Activated CD4-positive, alpha-beta T cell treated with anti-CD3 and anti-CD28 coated beads for 24 hours (primary cell): ENCODE results near the gene CD63.

Source experiments
- DNase-seq, 2 donors: peaks; one replicate each; pipeline ENCODE4 v3.0.0-alpha.2; 2020; ENCODE audit warnings: low read depth in 2 of 2

Gene CD63

GRCh38 chr12:55686366-55687010, 42.3 kb downstream of the CD63 start:
- DNase-seq, result no peak

GRCh38 chr12:55685671-55686070, 43.1 kb downstream of the CD63 start:
- DNase-seq, result no peak

- DNase-seq, result no peak
Measured at GRCh38 chr12:55684761-55685370, 43.9 kb downstream of the CD63 start.

- DNase-seq, result no peak
Measured at GRCh38 chr12:55683676-55684075, 45.1 kb downstream of the CD63 start.

- no peak for DNase-seq
Measured at GRCh38 chr12:55682087-55682796, 46.6 kb downstream of the CD63 start.

- DNase-seq, result no peak
Measured at GRCh38 chr12:55681142-55682077, 47.4 kb downstream of the CD63 start.

- no peak for DNase-seq
Measured at GRCh38 chr12:55679691-55680090, 49.1 kb downstream of the CD63 start.

GRCh38 chr12:55676707-55677106, 52.1 kb downstream of the CD63 start:
- DNase-seq, result no peak

GRCh38 chr12:55675666-55676065, 53.1 kb downstream of the CD63 start:
- no peak for DNase-seq
